Neural cell (in vitro differentiated cells): Measurements from ENCODE around the gene DLGAP4. TPM values are rescaled to one million over a fixed set of nuclear protein-coding genes. Genes with fewer than 3 reads are reported as not detected.
"Not testable (repeated sequence)": the region's sequence is repeated elsewhere in the genome, so short reads cannot be mapped to it uniquely, and the experiment has no call there.

Experiments used
- H2AFZ ChIP-seq: fragments of 200-600, 300-800 bp; sonication (generic), shearing (Covaris generic); 2 replicates; pipeline ENCODE4 v1.6.0; 2014; ENCODE audit warnings: low read depth, mild to moderate bottlenecking, antibody characterized with exemption, low read length, moderate library complexity
- H3F3A ChIP-seq: fragments of 200-600 bp; shearing (Covaris generic); 2 replicates; pipeline ENCODE4 v1.6.1; 2016; ENCODE audit warnings: mild to moderate bottlenecking, moderate library complexity, mixed read lengths, antibody characterized with exemption, low read length; ENCODE audit not compliant: insufficient read depth, poor library complexity, severe bottlenecking
- H3K27ac ChIP-seq: fragments of 200-600, 300-800 bp; sonication (generic), shearing (Covaris generic); 2 replicates; pipeline ENCODE4 v1.5.1; 2014; ENCODE audit warnings: mild to moderate bottlenecking, low read length, moderate library complexity
- H3K27me3 ChIP-seq: fragments of 300-800, 200-600 bp; sonication (generic), shearing (Covaris generic); 2 replicates; pipeline ENCODE4 v1.6.0; 2014; ENCODE audit warnings: mild to moderate bottlenecking, low read depth, low read length, moderate library complexity; ENCODE audit not compliant: insufficient read depth
- H3K36me3 ChIP-seq: fragments of 300-800, 200-600 bp; sonication (generic), shearing (Covaris generic); 2 replicates; pipeline ENCODE4 v1.5.1; 2014; ENCODE audit warnings: mild to moderate bottlenecking, antibody characterized with exemption, low read length, moderate library complexity; ENCODE audit not compliant: insufficient read depth
- H3K4me2 ChIP-seq: fragments of 300-800, 200-600 bp; sonication (generic), shearing (Covaris generic); 2 replicates; pipeline ENCODE4 v1.6.0; 2014; ENCODE audit warnings: mild to moderate bottlenecking, low read length
- H3K4me3 ChIP-seq: fragments of 300-800, 200-600 bp; sonication (generic), shearing (Covaris generic); 2 replicates; pipeline ENCODE4 v1.5.1; 2014; ENCODE audit warnings: mild to moderate bottlenecking, low read length, moderate library complexity
- H3K79me2 ChIP-seq: fragments of 200-600 bp; shearing (Covaris generic); replicated peaks from 2 replicates; pipeline ENCODE4 v1.6.0; 2014; ENCODE audit warnings: mild to moderate bottlenecking, low read length, moderate library complexity; ENCODE audit not compliant: insufficient read depth
- H3K9ac ChIP-seq: fragments of 300-800, 200-600 bp; sonication (generic), shearing (Covaris generic); 2 replicates; pipeline ENCODE4 v1.6.1; 2016; ENCODE audit warnings: mild to moderate bottlenecking, low read length, mixed read lengths
- H3K9me2 ChIP-seq: fragments of 200-600 bp; shearing (Covaris generic); 2 replicates; pipeline ENCODE4 v1.6.1; 2016; ENCODE audit warnings: mild to moderate bottlenecking, low read length, mixed read lengths; ENCODE audit not compliant: insufficient read depth
- H3K9me3 ChIP-seq: fragments of 200-600, 300-800 bp; sonication (generic), shearing (Covaris generic); 2 replicates; pipeline ENCODE4 v1.6.1; 2016; ENCODE audit warnings: mild to moderate bottlenecking, mixed run types, low read length, moderate library complexity, mixed read lengths
- H4K20me1 ChIP-seq: fragments of 200-600 bp; shearing (Covaris generic); 2 replicates; pipeline ENCODE4 v1.6.1; 2016; ENCODE audit warnings: mild to moderate bottlenecking, mixed run types; ENCODE audit not compliant: insufficient read depth
- EP300 ChIP-seq: fragments of 450-650 bp; conservative IDR thresholded peaks from 2 replicates; pipeline ENCODE4 v1.6.1; 2014; ENCODE audit warnings: antibody characterized with exemption, mild to moderate bottlenecking, moderate library complexity; ENCODE audit not compliant: poor library complexity, severe bottlenecking
- EZH2 ChIP-seq: fragments of 200-600, 300-800 bp; shearing (Covaris generic), sonication (generic); IDR thresholded peaks from 2 replicates; pipeline ENCODE4 v1.6.1; 2014; ENCODE audit warnings: antibody characterized with exemption, low read length, borderline replicate concordance, mild to moderate bottlenecking; ENCODE audit not compliant: insufficient read depth, poor library complexity, severe bottlenecking
- MXI1 ChIP-seq: fragments of 450-650 bp; conservative IDR thresholded peaks from 2 replicates; pipeline ENCODE4 v1.6.1; 2014; ENCODE audit warnings: antibody characterized with exemption, mild to moderate bottlenecking; ENCODE audit not compliant: poor library complexity, severe bottlenecking
- POLR2AphosphoS5 ChIP-seq: IDR thresholded peaks from 2 replicates; pipeline ENCODE4 v1.6.1; 2012
- RAD21 ChIP-seq: fragments of 450-650 bp; conservative IDR thresholded peaks from 2 replicates; pipeline ENCODE4 v1.6.1; 2014; ENCODE audit warnings: antibody characterized with exemption, mild to moderate bottlenecking, moderate library complexity
- SMC3 ChIP-seq: fragments of 450-650 bp; conservative IDR thresholded peaks from 2 replicates; pipeline ENCODE4 v1.6.1; 2014; ENCODE audit warnings: antibody characterized with exemption, mild to moderate bottlenecking, moderate library complexity; ENCODE audit not compliant: poor library complexity
- TAF1 ChIP-seq: IDR thresholded peaks from 2 replicates; pipeline ENCODE4 v1.6.1; 2012; ENCODE audit warnings: low read depth
- polyA plus RNA-seq: library from polyadenylated mRNA; depleted of rRNA; stranded (reverse); fragments of >200 nt; gene quantifications from 2 replicates; pipeline ENCODE4 v1.2.3, GENCODE V29; 2014
- TF ChIP-seq, protein P1 (sequence below): IDR thresholded peaks from 2 replicates; pipeline ENCODE4 v1.6.1; 2012; ENCODE audit warnings: borderline replicate concordance
- TF ChIP-seq, protein P2 (sequence below): fragments of 450-650 bp; IDR thresholded peaks from 2 replicates; pipeline ENCODE4 v1.5.1; 2014; ENCODE audit warnings: antibody characterized with exemption, mild to moderate bottlenecking, moderate library complexity; ENCODE audit not compliant: poor library complexity, severe bottlenecking

The DLGAP4 gene
- polyA plus RNA-seq, 1 donor from 2014 or later, result 31.2 TPM

DNA sequence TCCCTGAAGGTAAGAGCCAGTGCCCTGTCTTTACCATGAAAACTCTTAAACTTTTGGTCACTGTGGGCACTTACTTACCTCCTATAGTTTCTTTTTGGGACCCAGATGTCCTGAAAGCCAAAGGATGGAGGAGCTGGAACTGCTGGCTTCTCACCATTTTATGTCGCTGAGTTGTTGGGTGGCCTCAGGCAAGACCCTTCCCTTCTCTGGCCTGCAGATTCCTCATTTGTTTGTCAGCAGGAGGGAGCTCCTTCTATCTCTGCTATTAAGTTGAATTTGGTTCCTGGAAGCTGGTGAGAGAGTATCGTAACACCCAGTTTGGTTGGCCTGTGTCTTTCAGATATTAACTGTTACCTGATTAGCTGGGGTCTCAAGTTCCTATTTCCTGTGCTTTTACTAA is 167.0 kb downstream of the DLGAP4 start:
- Histone ChIP-seq H3K9me2 (no peaks in the 10 kb centered on the region), H3K36me3 (no peaks in the 10 kb centered on the region), H4K20me1 (peaks cover 62% of the 10 kb centered on the region), H3K27ac (no peak overlapping the region), H3F3A (no peaks in the 10 kb centered on the region), H3K9me3 (no peaks in the 10 kb centered on the region), H3K4me3 (no peak overlapping the region), H3K4me2 (no peak overlapping the region), H2AFZ (no peak overlapping the region), H3K9ac (no peak overlapping the region), H3K79me2 (peaks cover 69% of the 10 kb centered on the region), H3K27me3 (no peaks in the 10 kb centered on the region)
- TF ChIP-seq, protein P1, sequence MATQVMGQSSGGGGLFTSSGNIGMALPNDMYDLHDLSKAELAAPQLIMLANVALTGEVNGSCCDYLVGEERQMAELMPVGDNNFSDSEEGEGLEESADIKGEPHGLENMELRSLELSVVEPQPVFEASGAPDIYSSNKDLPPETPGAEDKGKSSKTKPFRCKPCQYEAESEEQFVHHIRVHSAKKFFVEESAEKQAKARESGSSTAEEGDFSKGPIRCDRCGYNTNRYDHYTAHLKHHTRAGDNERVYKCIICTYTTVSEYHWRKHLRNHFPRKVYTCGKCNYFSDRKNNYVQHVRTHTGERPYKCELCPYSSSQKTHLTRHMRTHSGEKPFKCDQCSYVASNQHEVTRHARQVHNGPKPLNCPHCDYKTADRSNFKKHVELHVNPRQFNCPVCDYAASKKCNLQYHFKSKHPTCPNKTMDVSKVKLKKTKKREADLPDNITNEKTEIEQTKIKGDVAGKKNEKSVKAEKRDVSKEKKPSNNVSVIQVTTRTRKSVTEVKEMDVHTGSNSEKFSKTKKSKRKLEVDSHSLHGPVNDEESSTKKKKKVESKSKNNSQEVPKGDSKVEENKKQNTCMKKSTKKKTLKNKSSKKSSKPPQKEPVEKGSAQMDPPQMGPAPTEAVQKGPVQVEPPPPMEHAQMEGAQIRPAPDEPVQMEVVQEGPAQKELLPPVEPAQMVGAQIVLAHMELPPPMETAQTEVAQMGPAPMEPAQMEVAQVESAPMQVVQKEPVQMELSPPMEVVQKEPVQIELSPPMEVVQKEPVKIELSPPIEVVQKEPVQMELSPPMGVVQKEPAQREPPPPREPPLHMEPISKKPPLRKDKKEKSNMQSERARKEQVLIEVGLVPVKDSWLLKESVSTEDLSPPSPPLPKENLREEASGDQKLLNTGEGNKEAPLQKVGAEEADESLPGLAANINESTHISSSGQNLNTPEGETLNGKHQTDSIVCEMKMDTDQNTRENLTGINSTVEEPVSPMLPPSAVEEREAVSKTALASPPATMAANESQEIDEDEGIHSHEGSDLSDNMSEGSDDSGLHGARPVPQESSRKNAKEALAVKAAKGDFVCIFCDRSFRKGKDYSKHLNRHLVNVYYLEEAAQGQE, result no peak
- no peak for TF ChIP-seq MXI1
- no peak for TF ChIP-seq POLR2AphosphoS5
- TF ChIP-seq EP300, result no peak
- TF ChIP-seq, protein P2, sequence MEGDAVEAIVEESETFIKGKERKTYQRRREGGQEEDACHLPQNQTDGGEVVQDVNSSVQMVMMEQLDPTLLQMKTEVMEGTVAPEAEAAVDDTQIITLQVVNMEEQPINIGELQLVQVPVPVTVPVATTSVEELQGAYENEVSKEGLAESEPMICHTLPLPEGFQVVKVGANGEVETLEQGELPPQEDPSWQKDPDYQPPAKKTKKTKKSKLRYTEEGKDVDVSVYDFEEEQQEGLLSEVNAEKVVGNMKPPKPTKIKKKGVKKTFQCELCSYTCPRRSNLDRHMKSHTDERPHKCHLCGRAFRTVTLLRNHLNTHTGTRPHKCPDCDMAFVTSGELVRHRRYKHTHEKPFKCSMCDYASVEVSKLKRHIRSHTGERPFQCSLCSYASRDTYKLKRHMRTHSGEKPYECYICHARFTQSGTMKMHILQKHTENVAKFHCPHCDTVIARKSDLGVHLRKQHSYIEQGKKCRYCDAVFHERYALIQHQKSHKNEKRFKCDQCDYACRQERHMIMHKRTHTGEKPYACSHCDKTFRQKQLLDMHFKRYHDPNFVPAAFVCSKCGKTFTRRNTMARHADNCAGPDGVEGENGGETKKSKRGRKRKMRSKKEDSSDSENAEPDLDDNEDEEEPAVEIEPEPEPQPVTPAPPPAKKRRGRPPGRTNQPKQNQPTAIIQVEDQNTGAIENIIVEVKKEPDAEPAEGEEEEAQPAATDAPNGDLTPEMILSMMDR, result no peak
- no peak for TF ChIP-seq SMC3
- no peak for TF ChIP-seq EZH2
- no peak for TF ChIP-seq RAD21

GRCh38 chr20:36474563-36474962 is 168.4 kb downstream of the DLGAP4 start:
- Histone ChIP-seq H3F3A (no peaks in the 10 kb centered on the region), H3K4me2 (no peak overlapping the region), H3K27me3 (no peaks in the 10 kb centered on the region), H3K9me2 (no peaks in the 10 kb centered on the region), H3K36me3 (no peaks in the 10 kb centered on the region), H3K9ac (no peak overlapping the region), H3K4me3 (no peak overlapping the region), H4K20me1 (peaks cover 67% of the 10 kb centered on the region), H2AFZ (no peak overlapping the region), H3K79me2 (peaks cover 71% of the 10 kb centered on the region), H3K27ac (no peak overlapping the region), H3K9me3 (no peaks in the 10 kb centered on the region)
- TF ChIP-seq TAF1 (no peak), SMC3 (no peak), EZH2 (no peak), POLR2AphosphoS5 (no peak), EP300 (no peak), MXI1 (no peak), RAD21 (no peak)
- TF ChIP-seq, protein P1, result no peak
- TF ChIP-seq, protein P2, result no peak

DNA sequence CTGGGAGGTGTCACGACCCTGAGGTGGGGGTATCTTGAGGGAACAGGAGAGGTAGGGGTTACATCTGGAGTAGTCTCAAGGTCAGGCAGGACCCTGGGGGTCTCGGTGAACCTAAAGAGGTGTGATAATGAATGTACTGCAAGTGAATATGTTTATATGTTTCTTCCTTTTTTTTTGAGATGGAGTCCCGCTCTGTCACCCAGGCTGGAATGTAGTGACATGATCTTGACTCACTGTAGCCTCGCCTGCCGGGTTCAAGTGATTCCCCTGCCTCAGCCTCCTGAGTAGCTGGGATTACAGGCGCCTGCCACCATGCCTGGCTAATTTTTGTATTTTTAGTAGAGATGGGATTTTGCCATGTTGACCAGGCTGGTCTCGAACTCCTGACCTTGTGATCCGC is 168.9 kb downstream of the DLGAP4 start:
- H3K36me3 ChIP-seq, H3K27me3 ChIP-seq, H3F3A ChIP-seq, H3K27ac ChIP-seq, H3K4me2 ChIP-seq, H3K9ac ChIP-seq, H3K4me3 ChIP-seq, H2AFZ ChIP-seq, H3K9me3 ChIP-seq, H3K9me2 ChIP-seq: not testable (repeated sequence)
- H4K20me1 ChIP-seq, result peaks cover 67% of the 10 kb centered on the region
- H3K79me2 ChIP-seq, result peaks cover 72% of the 10 kb centered on the region
